HG02840 (cell line): ENCODE data around the gene TTLL13.

ENCODE experiments used
- ATAC-seq: cut with Tn5 transposase; IDR thresholded peaks from one replicate; pipeline ENCODE4 v1.9.1; 2021; ENCODE audit warnings: mild to moderate bottlenecking, moderate library complexity, moderate number of reproducible peaks; ENCODE audit not compliant: unreplicated experiment, low FRiP score

TTLL13 gene

GRCh38 chr15:90306560-90306959 is 57.2 kb downstream of the TTLL13 start:
- no peak for ATAC-seq

- no peak for ATAC-seq
These were observed 58.3 kb downstream of the TTLL13 start for GRCh38 chr15:90307661-90308060.

- ATAC-seq, result no peak
These were observed 59.7 kb downstream of the TTLL13 start for GRCh38 chr15:90309020-90309419.
